Globus pallidus (tissue), 1 donor: ENCODE data around the gene ZNF311.
"Not testable (repeated sequence)": the region's sequence is repeated elsewhere in the genome, so short reads cannot be mapped to it uniquely, and the experiment has no call there.

Experiments
- DNase-seq: peaks from one replicate; pipeline ENCODE4 v3.0.0-alpha.2; 2015; ENCODE audit warnings: low spot score

The ZNF311 gene

DNA sequence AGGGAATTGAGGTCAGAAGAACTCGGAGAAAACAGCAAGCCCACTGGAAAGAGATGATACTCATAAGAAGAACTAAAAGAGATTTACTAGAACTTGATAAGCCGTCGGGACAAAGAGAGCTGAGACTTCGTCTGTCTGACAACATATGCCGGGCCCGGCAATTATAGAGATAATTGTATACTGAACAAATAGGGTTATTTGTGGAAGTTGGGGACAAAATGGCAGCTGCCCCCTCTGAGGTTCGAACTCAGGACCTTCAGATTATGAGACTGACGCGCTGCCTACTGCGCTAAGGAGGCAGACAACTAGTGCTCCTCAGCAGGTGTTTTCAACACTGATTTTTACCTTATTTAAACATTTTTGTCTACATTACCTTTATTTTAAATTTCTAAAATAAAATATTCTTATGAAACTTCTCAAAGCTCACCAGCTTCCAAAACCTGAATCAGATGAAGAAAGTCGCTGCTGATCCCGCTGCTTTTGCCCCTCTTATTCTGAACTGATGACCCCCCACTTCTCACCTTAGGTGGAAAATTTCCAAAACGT, 52.0 kb downstream of the ZNF311 start:
- no peak for DNase-seq

DNA sequence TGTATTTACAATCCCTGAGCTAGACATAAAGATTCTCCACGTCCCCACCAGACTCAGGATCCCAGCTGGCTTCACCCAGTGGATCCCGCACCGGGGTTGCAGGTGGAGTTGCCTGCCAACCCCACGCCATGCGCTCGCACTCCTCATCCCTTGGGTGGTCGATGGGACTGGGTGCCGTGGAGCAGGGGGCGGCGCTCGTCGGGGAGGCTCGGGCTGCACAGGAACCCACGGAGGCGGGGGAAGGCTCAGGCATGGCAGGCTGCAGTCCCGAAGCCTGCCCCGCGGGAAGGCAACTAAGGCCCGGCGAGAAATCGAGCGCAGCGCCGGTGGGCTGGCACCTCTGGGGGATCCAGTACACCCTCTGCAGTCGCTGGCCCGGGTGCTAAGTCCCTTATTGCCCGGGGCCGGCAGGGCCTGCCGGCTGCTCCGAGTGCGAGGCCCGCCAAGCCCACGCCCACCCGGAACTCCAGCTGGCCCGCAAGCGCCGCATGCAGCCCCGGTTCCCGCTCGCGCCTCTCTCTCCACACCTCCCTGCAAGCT, 55.4 kb downstream of the ZNF311 start:
- not testable (repeated sequence) for DNase-seq

DNA sequence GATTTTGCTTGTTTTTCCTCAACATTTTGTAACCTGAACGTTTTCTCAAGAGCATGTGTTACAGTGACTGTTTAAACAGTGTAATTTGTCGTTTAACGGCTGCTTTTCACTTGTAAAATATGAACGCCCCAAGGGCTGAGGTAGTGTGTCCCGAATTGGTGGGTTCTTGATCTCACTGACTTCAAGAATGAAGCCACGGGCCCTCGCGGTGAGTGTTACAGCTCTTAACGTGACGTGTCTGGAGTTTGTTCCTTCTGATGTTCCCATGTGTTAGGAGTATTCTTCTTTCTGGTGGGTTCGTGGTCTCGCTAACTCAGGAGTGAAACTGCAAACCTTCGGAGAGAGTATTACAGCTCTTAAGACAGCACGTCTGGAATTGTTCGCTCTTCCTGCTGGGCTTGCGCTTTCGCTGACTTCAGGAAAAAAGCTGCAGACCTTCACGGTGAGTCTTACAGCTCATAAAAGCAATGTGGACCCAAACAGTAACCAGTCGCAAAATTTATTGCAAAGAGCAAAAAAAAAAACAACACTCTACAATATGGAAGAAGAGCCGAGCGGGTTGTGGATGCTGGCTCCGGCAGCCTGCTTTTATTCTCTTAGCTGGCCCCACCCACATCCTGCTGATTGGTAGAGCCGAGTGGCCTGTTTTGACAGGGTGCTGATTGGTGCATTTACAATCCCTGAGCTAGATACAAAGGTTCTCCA, 56.2 kb downstream of the ZNF311 start:
- DNase-seq: no peak

DNA sequence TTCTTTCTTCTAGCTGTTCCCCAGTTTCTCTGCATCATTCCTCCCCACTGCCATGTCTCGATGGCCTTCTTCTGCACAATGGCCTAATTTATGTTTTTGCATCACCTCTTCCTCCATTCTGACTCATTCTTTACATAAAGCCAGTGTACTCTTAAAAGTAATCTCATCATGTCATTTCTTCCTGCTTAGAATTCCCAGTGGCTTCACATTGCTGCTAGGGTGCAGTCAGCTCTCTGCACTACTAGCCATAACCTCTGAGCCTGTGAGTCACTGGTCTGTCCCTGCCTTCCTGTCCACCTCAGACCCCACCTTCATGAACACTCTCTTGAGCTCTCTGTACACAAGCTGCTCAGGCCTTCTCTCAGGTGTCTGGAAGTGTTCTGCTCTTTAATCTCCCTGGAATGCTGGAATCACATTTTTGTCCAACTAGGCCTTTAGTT, 57.3 kb downstream of the ZNF311 start:
- DNase-seq: no peak

DNA sequence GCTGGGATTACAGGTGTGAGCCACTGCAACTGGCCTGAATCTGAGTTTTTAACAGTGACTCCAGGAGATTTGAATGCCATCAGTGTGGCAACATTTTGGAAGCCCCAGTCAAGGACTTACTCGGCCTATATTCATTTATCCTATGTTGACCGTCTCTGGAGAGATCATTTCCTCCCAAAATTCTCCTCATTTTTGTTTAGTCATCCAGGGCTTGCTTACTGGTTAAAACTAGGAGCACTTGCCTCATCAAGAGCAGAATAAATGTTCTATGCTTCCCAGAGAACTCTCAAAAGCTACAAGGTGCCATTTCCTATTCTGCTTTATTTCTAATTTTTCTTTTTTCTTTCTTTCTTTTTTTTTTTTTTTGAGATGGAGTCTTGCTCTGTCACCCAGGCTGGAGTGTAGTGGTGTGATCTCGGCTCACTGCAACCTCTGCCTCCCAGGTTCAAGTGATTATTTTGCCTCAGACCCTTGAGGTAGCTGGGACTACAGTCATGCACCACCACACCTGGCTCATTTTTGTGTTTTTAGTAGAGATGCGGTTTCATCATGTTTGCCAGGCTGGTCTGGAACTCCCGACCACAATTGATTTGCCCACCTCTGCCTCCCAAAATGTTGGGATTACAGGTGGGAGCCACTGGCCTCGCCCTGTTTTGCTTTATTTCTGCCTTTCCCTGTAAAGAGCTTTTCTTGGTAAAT, 57.9 kb downstream of the ZNF311 start:
- no peak for DNase-seq

DNA sequence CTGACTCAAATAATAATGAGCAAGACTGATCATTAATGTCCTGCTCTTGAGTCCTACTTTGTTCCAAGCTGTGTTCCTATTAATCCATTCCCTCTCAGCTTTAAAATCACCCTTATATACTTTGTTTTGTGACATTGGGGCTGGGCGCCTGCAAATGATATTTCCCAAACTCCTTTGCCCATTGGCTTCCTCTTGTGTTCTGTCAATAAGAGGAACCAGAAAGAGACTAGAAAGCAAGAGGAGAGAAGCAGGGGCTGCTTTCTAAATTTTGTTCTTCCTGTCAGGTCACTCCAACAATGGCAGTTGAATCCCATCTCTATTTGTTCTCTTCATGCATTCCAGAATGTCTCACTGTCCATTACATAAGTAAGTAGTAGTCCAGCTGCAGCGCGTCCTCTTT, 59.8 kb downstream of the ZNF311 start:
- no peak for DNase-seq
